Fibroblast of the aortic adventitia (primary cell): Measurements from ENCODE around the gene ST3GAL2. TPM values are rescaled to one million over a fixed set of nuclear protein-coding genes. Genes with fewer than 3 reads are reported as not detected.
A peak's percentile ranks its signal among the peaks of the same experiment; 100 is the strongest.

Experiments
- DNase-seq: peaks from one replicate; pipeline ENCODE4 v3.0.0-alpha.2; 2010; ENCODE audit warnings: low read depth
- H3K4me3 ChIP-seq: 2 replicates; pipeline ENCODE4 v1.5.1; 2011; ENCODE audit warnings: low read depth, mild to moderate bottlenecking, control low read depth, low read length, moderate library complexity
- CTCF ChIP-seq: IDR thresholded peaks from 2 replicates; pipeline ENCODE4 v1.5.1; 2011; ENCODE audit warnings: mild to moderate bottlenecking, low read length, control low read depth, inconsistent platforms; ENCODE audit not compliant: insufficient read depth
- total RNA-seq: library from RNA; depleted of rRNA; stranded (reverse); fragments of >200 nt; gene quantifications from 2 replicates; pipeline ENCODE4 v1.2.3, GENCODE V29; 2012; ENCODE audit warnings: low replicate concordance

The ST3GAL2 gene
- total RNA-seq, 1 donor, result 16.7 TPM

GRCh38 chr16:70437582-70438557 is 1.0 kb downstream of the ST3GAL2 start:
- peak; percentile 67 for DNase-seq
- no peak for TF ChIP-seq CTCF
- H3K4me3 ChIP-seq, result peak overlapping the region; percentile 91

DNA sequence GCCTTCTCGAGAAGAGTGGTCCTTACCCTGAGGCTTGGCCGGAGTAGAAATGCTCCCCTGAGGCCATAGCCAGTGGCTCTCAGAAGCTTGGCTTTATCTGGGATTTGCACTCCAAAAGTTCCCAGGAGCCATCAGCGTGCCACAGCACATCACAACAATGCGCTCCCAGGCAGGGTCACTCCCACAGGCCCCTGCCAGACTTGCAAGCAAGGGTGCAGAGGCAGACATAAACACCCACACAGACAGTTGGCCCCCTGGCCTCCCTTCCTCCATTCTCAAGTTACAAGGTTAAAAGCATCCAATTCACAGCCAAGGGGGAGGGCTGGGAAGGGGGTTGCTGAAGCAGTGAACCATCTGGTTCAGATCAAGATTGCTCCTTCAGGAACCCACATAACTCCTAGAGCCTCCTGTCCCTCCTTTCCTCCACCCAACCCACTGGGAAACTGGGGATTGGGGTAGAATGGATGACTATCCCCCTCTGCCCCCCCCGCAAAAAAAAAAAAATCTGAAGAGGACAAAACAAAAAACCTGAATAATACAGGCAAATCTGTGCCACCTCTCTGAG is 1.8 kb downstream of the ST3GAL2 start:
- peak overlapping the region; percentile 91 for H3K4me3 ChIP-seq
- DNase-seq, result peak; percentile 89
- TF ChIP-seq CTCF, result no peak

GRCh38 chr16:70434484-70435260 is 4.2 kb downstream of the ST3GAL2 start:
- no peak for DNase-seq
- H3K4me3 ChIP-seq, result no peak overlapping the region
- TF ChIP-seq CTCF, result no peak

- no peak for TF ChIP-seq CTCF
- DNase-seq, result peak; percentile 86
- peak overlapping the region; percentile 15 for H3K4me3 ChIP-seq
Observed at GRCh38 chr16:70433458-70434103, 5.3 kb downstream of the ST3GAL2 start.

DNA sequence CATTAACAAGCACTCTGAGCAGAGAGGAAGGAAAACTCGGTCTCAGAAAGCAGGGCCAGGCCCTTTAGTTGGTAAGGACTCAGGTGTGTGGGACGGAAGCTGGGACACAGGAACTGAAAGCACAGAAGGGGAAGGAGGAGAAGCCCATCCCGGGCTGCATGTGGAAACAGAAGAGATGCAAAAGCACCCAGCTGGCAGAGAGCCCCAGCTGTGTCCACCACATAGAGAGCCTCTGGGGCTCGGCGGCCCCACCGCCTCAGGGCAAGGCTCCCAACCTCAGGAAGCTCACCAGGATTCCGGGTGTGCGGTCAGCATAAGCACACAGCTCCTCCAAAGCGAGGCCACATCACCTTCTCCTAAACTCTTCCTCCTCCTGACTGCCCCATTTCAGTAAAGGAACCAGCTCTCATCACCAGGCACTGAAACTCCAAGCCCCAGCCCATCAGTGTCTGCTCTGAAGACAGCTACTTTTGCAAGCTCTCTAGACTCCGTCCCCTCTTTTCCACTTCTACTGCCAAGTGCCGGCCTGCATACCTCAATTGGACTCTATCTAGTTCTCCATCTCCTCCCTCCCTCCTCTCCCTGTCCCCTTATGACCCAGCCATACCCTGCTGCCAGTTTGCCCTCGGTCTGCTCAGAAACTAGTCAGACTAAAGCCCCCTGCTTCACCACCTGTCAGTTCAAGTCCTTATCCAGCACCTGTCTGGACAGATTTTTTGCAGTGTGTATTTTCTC is 6.0 kb downstream of the ST3GAL2 start:
- H3K4me3 ChIP-seq, result no peak overlapping the region
- DNase-seq, result peak; percentile 39
- no peak for TF ChIP-seq CTCF

DNA sequence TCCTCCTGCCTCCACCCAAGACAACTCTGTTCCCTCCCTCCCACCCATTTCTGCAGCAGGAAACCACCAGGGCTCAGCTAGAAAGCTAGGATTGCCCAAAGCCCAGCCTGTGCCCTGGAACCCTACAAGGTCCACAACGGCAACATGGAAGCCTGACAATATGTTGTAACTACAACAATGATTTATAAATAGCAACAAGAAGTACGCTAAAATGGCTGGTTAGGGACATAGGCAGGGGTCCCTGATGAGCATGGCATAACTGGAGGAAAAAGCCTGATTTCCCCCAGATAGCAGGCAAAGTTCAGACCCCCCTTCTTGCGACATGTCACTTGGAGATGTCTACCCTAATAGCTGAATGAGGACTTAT is 6.6 kb downstream of the ST3GAL2 start:
- no peak for DNase-seq
- H3K4me3 ChIP-seq, result no peak overlapping the region
- TF ChIP-seq CTCF, result no peak
